Panc1 (cell line): ENCODE results near the gene RALGAPA1. TPM values are rescaled to one million over a fixed set of nuclear protein-coding genes. Genes with fewer than 3 reads are reported as not detected.
"Not testable (repeated sequence)": the region's sequence is repeated elsewhere in the genome, so short reads cannot be mapped to it uniquely, and the experiment has no call there.

Source experiments
- ATAC-seq: fragments of 200-7000 bp; cut with Tn5 transposase; 2 replicates; pipeline ENCODE4 v1.9.1; 2020; ENCODE audit warnings: mild to moderate bottlenecking, moderate library complexity
- BruUV-seq: library from RNA; stranded (reverse); fragments of 400-500 nt; replicated peaks from 2 replicates; lab custom pipeline; 2021; lab: Mats Ljungman, UMichigan
- CTCF ChIA-PET: fragments of 300-600 bp; sonication (Branson Sonifier 250); formaldehyde crosslinking; loops from one replicate; lab custom pipeline; 2022; ENCODE audit warnings: antibody characterized with exemption; lab: Charles Lee
- POLR2A ChIA-PET: fragments of 300-600 bp; sonication (Branson Sonifier 250); formaldehyde crosslinking; loops from one replicate; lab custom pipeline; 2022; ENCODE audit warnings: antibody characterized with exemption; lab: Charles Lee
- DNase-seq: peaks from one replicate; pipeline ENCODE4 v3.0.0-alpha.2; 2010; ENCODE audit warnings: low read depth, low spot score
- H3K27ac ChIP-seq: 2 replicates; pipeline ENCODE4 v1.5.1; 2011; ENCODE audit warnings: mild to moderate bottlenecking, low read length, inconsistent platforms
- H3K27me3 ChIP-seq: fragments of 200-500 bp; sonication (Bioruptor generic); 2 replicates; pipeline ENCODE4 v1.6.0; 2014; ENCODE audit warnings: low read length, inconsistent platforms; ENCODE audit not compliant: control insufficient read depth, insufficient read depth
- H3K36me3 ChIP-seq: fragments of 200-500 bp; sonication (Bioruptor generic); 2 replicates; pipeline ENCODE4 v1.5.1; 2014; ENCODE audit warnings: inconsistent platforms, mild to moderate bottlenecking, low read length, moderate library complexity; ENCODE audit not compliant: control insufficient read depth, insufficient read depth
- H3K4me1 ChIP-seq: 2 replicates; pipeline ENCODE4 v1.5.1; 2011; ENCODE audit warnings: inconsistent platforms, mild to moderate bottlenecking, low read length, moderate library complexity; ENCODE audit not compliant: control insufficient read depth, insufficient read depth
- H3K4me3 ChIP-seq, 2 experiments: 2 replicates each; pipeline ENCODE4 v1.5.1; 2011 to 2012; ENCODE audit warnings: low read depth in 2 of 2, low read length in 2 of 2, mild to moderate bottlenecking in 2 of 2, inconsistent platforms in 1 of 2, moderate library complexity in 1 of 2
- H3K9me3 ChIP-seq: fragments of 200-500 bp; sonication (Bioruptor generic); 2 replicates; pipeline ENCODE4 v1.5.1; 2014; ENCODE audit warnings: low read depth, mild to moderate bottlenecking, inconsistent platforms, low read length, moderate library complexity; ENCODE audit not compliant: control insufficient read depth, insufficient read depth
- POLR2AphosphoS5 ChIP-seq: IDR thresholded peaks from 2 replicates; pipeline ENCODE4 v1.6.1; 2012; ENCODE audit warnings: mild to moderate bottlenecking, low read depth, low read length, moderate library complexity
- REST ChIP-seq, 2 experiments: IDR thresholded peaks; 2 replicates each; pipeline ENCODE4 v1.6.1; 2011 to 2012; ENCODE audit warnings: low read depth in 2 of 2, control low read depth in 1 of 2, low read length in 1 of 2, mild to moderate bottlenecking in 1 of 2, moderate library complexity in 1 of 2; ENCODE audit not compliant: insufficient read depth in 1 of 2
- SIN3A ChIP-seq: IDR thresholded peaks from 2 replicates; pipeline ENCODE4 v1.6.1; 2012; ENCODE audit warnings: low read depth, mild to moderate bottlenecking, low read length, moderate library complexity, borderline replicate concordance; ENCODE audit not compliant: insufficient read depth
- TCF7L2 ChIP-seq: IDR thresholded peaks from 2 replicates; pipeline ENCODE4 v1.6.1; 2011; ENCODE audit warnings: mild to moderate bottlenecking, low read depth, low read length, inconsistent platforms
- in situ Hi-C: cut with HindIII; loops from 2 replicates; pipeline ENCODE4 v1.10.0; 2016; ENCODE audit warnings: low sequenced_read_pairs, low pct_unique_long_range_greater_than_20kb
- intact Hi-C: fragments of 100-400 bp; cut with micrococcal nuclease; formaldehyde crosslinking; loops from one replicate; pipeline ENCODE4 v1.10.0; 2022; ENCODE audit not compliant: unreplicated experiment
- total RNA-seq: library from RNA; stranded (reverse); gene quantifications from one replicate; pipeline ENCODE4 v1.2.1, GENCODE V29; 2021; ENCODE audit not compliant: unreplicated experiment
- TF ChIP-seq, protein P1 (sequence below): fragments of 450-650 bp; IDR thresholded peaks from 2 replicates; pipeline ENCODE4 v1.5.1; 2017; ENCODE audit warnings: mild to moderate bottlenecking

The RALGAPA1 gene
- total RNA-seq, 1 experiment from 2014 or later = 31.5 TPM

- peaks cover 7% of the 10 kb centered on the region for H3K4me1 ChIP-seq
- H3K36me3 ChIP-seq = no peaks in the 10 kb centered on the region
- in situ Hi-C loops (no loop called here), intact Hi-C loops (no loop called here)
- DNase-seq (peak; percentile 93), ATAC-seq (peak; percentile 98)
- H3K4me3 ChIP-seq = peak within 1 kb of the TSS; percentile 63 to 91
- ChIA-PET POLR2A (interaction anchor here (0.6 kb wide), 3 partner anchors 19 to 169 kb away, joined by 4 to 16 read pairs (median 10); no protein-coding TSS in a partner anchor), CTCF (interaction anchor here (0.5 to 1.6 kb wide), 3 partner anchors 11 to 396 kb away, joined by 3 to 5 read pairs (median 4); no protein-coding TSS in a partner anchor)
- no TSS peak for BruUV-seq
- TF ChIP-seq REST (IDR thresholded peaks at IDR 0.05; ENCODE audit: insufficient read depth in 1 of 2, low read depth in 2 of 2, low read length in 1 of 2) (no peak), POLR2AphosphoS5 (peak; percentile 92), SIN3A (no peak; the same call in 1 of the 2 replicates), TCF7L2 (no peak)
- TF ChIP-seq, protein P1, sequence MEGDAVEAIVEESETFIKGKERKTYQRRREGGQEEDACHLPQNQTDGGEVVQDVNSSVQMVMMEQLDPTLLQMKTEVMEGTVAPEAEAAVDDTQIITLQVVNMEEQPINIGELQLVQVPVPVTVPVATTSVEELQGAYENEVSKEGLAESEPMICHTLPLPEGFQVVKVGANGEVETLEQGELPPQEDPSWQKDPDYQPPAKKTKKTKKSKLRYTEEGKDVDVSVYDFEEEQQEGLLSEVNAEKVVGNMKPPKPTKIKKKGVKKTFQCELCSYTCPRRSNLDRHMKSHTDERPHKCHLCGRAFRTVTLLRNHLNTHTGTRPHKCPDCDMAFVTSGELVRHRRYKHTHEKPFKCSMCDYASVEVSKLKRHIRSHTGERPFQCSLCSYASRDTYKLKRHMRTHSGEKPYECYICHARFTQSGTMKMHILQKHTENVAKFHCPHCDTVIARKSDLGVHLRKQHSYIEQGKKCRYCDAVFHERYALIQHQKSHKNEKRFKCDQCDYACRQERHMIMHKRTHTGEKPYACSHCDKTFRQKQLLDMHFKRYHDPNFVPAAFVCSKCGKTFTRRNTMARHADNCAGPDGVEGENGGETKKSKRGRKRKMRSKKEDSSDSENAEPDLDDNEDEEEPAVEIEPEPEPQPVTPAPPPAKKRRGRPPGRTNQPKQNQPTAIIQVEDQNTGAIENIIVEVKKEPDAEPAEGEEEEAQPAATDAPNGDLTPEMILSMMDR = no peak
- H3K9me3 ChIP-seq = no peaks in the 10 kb centered on the region
- H3K27ac ChIP-seq = peak within 1 kb of the TSS; percentile 79
- H3K27me3 ChIP-seq = no peaks in the 10 kb centered on the region
Observed at GRCh38 chr14:35826218-35826951, 17.3 kb upstream of the RALGAPA1 start, which contains the start of gene BRMS1L. BRMS1L (plus strand) TSS chr14:35826338; CDS start chr14:35826517, 179 bp downstream.

DNA sequence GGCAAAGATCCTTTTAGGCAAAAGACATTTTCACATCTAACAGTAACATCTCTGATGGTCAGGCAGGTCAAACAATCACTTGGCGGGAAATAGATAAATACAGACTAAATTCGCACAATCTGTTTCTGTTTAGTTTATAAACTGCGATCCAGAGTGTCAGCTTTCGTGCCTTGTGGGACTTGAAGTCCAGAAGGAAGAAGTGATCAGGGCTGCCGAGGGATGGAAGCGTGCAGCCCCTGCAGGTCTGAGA, 16.8 kb upstream of the RALGAPA1 start:
- H3K4me3 ChIP-seq = peak overlapping the region; percentile 63 to 91
- ChIA-PET POLR2A (interaction anchor here (0.6 kb wide), 2 partner anchors 20 to 58 kb away, joined by 4 to 16 read pairs; no protein-coding TSS in a partner anchor), CTCF (interaction anchor here (0.5 to 1.6 kb wide), 3 partner anchors 11 to 396 kb away, joined by 3 to 5 read pairs (median 4); no protein-coding TSS in a partner anchor)
- intact Hi-C loops = no loop called here
- H3K4me1 ChIP-seq = peaks cover 7% of the 10 kb centered on the region
- in situ Hi-C loops = no loop called here
- ATAC-seq (no peak), DNase-seq (no peak)
- no peaks in the 10 kb centered on the region for H3K27me3 ChIP-seq
- TF ChIP-seq REST (IDR thresholded peaks at IDR 0.05; ENCODE audit: insufficient read depth in 1 of 2, low read depth in 2 of 2, low read length in 1 of 2) (no peak), TCF7L2 (no peak), SIN3A (no peak), POLR2AphosphoS5 (no peak)
- TF ChIP-seq, protein P1 = no peak
- no peaks in the 10 kb centered on the region for H3K36me3 ChIP-seq
- peak overlapping the region; percentile 49; the same call in 1 of the 2 replicates for H3K27ac ChIP-seq
- no peaks in the 10 kb centered on the region for H3K9me3 ChIP-seq
- BruUV-seq = no TSS peak

GRCh38 chr14:35824446-35825165, 15.5 kb upstream of the RALGAPA1 start:
- H3K4me3 ChIP-seq, ATAC-seq, H3K36me3 ChIP-seq, H3K4me1 ChIP-seq, intact Hi-C loops, DNase-seq, BruUV-seq, in situ Hi-C loops, H3K27me3 ChIP-seq, H3K27ac ChIP-seq, H3K9me3 ChIP-seq: not testable (repeated sequence)
- CTCF ChIA-PET = interaction anchor here (1.6 kb wide), 1 partner anchor 10 kb away, joined by 4 read pairs; no protein-coding TSS in a partner anchor
- POLR2A ChIA-PET = interaction anchor here (0.6 kb wide), 1 partner anchor 828 kb away, joined by 3 read pairs; no protein-coding TSS in a partner anchor
